Measurements from ENCODE around the gene ANKS3.

The ANKS3 gene, protein sequence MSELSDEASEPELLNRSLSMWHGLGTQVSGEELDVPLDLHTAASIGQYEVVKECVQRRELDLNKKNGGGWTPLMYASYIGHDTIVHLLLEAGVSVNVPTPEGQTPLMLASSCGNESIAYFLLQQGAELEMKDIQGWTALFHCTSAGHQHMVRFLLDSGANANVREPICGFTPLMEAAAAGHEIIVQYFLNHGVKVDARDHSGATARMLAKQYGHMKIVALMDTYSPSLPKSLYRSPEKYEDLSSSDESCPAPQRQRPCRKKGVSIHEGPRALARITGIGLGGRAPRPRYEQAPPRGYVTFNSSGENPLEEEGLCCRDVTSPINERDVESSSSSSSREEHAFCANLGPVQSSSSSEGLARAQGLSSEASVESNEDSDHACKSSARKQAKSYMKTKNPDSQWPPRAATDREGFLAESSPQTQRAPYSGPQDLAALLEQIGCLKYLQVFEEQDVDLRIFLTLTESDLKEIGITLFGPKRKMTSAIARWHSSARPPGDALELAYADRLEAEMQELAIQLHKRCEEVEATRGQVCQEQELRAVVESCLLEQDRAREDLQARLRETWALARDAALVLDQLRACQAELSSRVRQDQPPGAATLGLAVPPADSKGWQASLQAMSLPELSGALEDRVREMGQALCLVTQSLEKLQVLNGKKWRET
- 29.1 to 40.8 (median 30.1) reads per million in 4 experiments for total RNA-seq

DNA sequence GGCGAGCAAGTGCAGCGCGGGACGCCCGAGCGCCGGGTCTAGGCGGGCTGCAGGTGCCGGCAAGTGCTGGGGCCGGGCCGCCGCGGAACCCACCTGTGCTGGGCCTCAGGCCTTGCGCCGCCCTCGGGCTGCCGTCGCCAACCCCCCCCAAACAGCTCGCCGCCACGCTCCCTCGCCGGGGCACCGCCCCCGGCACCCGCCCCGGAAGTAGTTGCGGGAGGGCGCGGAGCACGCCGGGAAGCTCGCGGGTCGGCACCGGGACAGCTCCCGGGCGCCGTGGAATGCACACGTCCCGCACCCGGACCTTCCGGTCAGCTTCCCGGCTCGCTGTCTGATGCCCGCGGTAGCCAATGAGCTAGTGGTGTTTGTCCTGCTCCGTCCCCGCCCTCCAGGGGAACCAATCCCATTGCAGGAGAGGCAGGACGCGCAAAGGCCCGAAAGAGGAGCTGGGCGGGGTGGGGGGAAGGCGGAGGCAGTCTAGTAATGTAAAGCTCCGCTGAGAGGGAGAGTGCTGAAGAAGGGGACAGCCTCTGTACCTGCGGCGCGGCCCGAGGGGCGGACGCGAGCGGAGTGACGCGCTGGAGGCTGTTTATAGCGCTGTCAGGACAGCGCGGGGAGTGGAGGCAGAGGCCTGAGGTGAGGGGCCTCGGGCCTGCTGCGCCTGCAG is at the start of gene ANKS3, which contains the start of gene DNAAF8:
Gene ANKS3 (minus strand): TSS at position 209 of the 667 bp plus-strand sequence. CDS start 4,122 bp downstream, outside the sequence.
Gene DNAAF8 (plus strand): TSS at position 475 of the 667 bp plus-strand sequence. CDS start 1,978 bp downstream, outside the sequence.
- peak; percentile 75 for DNase-seq

DNA sequence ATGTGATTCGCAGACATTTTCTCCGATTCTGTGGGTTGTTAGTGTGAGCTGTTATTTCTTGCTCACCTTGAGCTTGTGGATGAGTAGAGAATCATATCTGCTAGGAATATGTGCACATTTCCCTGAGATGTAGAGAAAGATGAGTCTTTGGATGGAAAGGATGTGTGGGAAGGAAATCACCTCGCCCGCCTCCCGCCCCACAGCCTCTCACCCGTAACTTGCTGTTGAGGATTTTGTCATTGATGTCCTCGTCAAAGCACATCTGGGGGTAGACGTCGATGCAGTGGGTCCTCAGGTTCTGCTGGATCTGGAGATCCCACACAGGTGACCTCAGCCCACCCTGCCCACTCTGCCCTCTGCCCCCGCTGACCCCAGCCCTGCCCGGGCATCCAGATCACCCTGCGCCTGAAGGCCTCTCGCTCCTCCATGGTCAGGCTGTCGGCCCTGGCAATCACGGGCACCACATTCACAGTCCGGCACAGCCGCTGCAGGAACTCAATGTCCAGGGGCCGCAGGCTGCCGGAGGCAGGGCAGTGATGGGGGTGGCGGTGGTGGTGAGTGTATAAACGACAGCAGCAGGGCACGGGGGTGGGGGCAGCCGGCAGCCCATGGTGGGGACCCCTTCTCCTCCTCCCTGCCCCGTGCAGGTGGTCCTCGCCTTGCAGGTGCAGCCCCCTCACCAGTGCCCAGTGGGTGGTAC is 49.3 kb upstream of the ANKS3 start:
- DNase-seq, result no peak

DNA sequence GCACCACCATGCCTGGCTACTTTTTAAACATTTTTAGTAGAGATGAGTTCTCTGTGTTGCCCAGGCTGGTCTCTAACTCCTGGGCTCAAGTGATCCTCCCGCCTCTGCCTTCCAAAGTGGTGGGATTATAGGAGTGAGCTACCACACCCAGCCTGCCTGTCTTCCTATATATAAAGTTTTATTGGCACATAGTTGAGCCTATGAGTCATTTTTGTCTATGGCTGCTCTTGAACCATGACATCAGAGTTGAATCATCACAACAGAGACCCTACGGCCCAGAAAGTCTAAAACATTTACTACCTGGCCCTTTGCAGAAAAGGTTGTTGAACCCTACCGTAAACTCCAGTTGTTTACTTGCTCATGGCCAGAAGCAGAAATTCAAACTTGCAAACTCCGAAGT is 46.2 kb upstream of the ANKS3 start:
- DNase-seq, result no peak

DNA sequence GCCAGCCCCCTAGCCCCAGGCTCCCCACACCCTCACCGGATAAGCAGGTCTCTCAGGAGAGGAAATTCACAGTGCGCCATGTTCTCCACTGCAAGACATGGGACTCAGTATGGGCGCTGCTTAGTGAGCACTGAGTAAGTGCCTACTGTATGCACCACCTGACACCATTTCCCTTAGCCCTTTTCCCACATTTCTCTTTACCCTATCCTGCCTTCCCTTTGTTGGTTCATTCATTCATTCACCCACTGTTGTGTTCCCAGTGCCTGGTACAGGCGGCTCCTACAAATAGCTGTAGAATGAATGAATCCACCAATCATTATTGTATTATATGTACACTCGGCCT is 44.0 kb upstream of the ANKS3 start:
- DNase-seq, result no peak

DNA sequence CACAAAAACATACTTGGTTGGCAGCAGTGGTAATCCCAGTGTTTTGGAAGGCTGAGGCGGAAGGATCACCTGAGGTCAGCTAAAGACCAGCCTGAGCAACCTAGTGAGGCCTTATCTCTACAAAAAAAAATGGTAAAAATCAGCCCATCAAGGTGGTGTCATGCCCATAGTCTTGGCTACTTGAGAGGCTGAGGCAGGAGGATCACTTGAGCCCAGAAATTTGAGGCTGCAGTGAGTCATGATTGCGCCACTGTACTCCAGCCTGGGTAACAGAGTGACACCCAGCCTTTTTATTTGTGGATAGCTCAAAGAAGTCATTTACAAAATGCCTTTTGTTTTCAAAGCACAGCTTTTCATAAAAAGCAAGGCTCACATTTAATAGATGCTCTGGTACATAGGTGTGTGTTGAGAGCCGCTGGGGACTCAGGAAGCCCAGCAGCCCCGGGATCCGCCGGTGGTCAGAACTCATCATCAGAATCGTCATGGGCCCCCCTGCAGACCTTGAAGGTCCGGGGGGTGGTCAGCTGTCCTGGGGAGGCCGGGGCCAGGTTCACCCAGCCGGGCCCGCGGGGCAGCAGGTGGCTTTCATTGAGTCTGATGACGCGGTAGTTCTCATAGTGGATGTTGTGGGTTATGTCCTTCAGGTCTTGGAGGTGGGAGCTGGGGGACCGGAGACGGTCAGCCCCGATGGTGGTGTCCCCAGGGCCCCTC is 43.4 kb upstream of the ANKS3 start:
- no peak for DNase-seq

DNA sequence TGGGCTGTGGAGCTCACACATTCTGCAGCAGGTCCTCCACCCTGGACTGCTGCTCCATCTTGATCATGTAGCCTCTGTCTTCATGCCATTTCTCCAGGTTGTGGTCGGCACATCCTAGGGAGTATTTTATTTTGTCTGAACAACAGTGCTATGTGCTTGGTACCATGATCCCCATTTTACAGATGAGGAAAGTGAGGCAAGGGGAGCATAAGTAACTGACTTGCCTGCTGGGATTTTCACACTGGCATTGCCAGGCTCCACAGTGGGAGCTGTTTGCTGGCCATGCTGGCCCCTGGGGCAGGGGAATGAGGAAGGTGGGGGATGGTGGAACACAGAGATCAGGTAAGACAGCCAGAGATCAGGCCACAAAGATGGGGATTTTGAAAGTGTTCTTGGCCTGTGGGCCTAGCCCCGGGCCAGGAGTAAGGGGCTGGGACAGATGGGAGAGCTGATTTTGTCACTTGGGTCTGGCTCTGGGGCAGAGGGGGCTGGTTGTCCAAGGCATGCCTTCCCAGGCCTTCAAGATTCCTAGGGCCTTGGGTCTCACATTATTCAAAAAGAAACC is 42.2 kb upstream of the ANKS3 start:
- DNase-seq, result no peak

DNA sequence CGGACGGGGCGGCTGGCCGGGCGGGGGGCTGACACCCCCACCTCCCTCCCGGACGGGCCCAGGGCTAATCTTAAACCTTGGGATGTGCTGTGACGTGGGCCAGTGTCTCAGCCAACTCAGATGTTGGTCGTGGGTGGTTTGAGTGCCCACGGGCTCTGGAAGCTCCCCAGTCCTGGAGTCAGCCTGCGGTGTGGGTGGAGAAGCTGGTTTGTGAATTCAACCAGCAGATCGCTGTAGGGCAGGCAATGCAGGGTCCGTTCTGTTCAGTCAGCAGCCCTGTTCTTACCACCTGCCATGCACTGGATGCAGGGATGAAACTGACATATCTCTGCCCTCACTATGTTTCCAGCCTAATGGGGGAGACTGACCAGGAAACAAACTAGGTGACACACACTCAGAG is 40.9 kb upstream of the ANKS3 start:
- no peak for DNase-seq

DNA sequence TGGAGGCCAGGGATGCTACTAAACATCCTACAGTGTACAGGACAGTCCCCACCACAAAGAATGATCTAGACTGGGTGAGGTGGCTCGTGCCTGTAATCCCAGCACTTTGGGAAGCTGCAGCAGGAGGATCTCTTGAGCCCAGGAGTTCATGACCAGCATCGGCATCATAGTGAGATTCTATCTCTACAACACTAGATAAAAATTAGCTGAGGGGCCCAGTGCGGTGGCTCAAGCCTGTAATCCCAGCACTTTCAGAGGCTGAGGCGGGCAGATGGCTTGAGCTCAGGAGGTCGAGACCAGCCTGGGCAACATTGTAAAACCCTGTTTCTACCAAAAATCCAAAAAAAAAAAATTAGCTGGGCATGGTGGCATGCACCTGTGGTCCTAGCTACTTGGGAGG is 38.3 kb upstream of the ANKS3 start:
- no peak for DNase-seq

DNA sequence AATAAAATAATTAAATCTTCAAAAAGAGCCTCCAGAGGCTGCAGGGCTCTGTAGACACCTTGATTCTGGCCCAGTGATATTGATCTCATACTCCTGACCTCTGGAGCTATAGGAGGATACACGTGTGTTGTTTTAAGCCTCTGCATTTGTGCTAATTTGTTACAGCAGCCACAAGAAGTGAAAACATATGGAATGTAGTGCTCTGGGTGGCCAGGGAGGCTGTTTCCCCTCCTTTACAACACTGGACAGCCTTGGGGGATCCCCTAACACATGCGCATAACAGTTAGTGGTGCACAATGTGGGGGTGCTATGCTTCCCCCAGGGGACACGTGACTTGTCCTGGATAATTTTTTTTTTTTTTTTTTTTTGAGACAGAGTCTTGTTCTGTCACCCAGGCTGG is 37.6 kb upstream of the ANKS3 start:
- no peak for DNase-seq

DNA sequence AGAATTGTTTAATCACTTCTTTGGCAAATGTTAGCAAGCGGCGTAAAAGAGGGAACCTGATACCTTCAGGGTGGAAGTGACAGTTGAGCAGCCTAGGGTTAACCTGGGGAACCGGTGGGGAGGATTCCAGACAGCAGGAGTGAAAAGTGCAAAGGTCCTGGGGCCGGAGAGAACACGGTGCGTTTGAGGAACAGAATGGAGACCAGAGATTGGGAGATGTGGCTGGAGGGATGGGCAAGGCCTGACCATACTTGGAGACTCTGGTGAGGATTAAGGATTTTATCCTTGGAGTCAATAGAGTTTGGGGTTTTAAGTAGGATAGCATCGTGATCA is 35.2 kb upstream of the ANKS3 start:
- DNase-seq, result no peak

DNA sequence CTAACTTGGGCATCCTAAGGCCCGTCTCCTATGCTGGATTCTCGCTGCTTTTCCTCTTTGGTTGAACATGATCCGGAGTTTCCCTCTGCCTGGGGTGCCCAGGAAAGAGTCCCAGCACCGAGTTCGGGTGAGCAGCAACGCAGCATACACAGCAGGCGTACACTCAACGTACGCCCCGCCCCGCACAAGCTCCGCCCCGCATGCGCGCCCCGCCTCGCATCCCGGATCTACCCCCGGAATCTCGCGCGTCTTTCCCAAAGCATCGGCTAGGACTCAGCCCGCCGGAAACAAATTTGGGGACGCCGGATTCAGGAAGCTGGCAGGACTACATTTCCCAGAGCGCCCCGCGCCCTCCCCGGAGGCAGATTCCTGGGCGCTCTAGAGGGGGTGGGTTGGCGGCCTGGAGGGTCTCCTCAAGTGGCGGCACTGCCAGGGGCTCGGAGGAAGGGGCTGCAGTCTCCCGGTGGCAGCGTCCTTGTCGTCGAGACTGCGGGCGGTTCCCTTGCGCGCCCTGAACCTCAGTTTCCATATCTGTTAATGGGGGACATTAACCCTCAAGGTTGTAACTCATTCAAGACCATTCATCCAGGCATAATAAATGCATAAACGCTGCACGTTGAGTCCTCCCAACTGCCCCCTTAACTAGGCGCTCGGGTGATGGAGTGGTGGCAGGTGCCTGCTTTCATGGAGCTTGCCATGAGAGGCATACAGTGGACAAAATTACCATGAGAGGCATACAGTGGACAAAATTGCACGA is 34.7 kb upstream of the ANKS3 start:
- peak; percentile 78 for DNase-seq

DNA sequence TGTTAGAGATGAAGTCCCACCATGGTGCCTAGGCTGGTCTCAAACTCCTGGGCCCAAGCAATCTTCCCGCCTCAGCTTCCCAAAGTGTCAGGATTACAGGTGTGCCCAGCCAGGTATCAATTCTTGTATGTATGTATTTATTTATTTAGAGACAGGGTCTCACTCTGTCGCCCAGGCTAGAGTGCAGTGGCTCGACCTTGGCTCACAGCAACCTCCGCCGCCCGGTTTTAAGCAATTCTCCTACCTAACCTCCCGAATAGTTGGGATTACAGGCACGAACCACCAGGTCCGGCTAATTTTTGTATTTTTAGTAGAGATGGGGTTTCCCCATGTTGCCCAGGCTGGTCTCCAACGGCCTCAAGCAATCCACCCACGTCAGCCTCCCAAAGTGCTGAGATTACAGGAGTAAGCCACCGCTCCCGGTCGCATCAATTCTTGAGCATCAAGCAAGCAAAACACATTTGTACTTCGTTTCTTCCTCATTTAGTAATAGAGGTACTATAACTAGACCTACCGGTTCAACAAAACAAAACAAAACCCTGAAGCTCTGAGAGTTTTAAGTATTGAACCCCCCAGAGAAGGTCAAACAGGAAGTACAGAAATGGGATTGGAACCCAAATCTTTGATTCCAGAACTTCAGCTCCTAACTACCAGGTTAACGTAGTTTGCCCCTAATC is 33.9 kb upstream of the ANKS3 start:
- no peak for DNase-seq

DNA sequence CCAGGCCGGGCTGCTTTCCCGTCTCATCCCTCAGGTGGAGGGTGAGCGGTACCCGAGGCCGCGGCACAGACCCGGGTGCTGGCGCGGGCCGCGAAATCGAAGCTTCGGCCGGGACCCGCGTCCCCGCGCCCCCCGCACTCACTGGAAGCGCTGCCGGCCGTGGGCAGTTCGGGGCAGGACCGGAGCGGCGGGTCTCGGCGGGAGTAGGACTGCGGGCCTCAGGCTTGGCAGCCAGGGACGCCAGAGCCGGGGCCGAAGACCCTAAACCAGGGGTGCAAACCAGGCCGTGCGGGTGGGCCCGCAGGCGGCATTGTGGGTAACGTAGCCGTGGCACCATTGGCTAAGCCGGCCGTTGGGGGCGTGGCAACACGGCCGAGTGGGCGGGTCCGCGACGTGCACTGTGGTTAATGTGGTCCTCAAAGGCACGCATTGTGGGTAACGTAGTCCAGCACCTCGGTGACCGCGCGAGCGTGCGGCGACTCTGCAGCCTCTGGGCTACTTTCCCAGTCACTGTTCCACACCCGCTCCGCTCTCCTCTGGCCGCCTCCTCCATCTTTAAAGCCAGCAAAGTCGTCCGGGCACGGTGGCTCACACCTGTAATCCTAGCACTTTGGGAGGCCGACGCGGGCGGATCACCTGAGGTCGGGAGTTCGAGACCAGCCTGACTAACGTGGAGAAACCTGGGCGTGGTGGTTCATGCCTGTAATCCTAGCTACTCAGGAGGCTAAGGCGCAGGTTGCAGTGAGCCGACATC is 33.0 kb upstream of the ANKS3 start, which contains the start of gene ZNF500:
Gene ZNF500 (minus strand): TSS at position 288 of the 754 bp plus-strand sequence. CDS start 1,184 bp downstream, outside the sequence.
- peak; percentile 90 for DNase-seq

DNA sequence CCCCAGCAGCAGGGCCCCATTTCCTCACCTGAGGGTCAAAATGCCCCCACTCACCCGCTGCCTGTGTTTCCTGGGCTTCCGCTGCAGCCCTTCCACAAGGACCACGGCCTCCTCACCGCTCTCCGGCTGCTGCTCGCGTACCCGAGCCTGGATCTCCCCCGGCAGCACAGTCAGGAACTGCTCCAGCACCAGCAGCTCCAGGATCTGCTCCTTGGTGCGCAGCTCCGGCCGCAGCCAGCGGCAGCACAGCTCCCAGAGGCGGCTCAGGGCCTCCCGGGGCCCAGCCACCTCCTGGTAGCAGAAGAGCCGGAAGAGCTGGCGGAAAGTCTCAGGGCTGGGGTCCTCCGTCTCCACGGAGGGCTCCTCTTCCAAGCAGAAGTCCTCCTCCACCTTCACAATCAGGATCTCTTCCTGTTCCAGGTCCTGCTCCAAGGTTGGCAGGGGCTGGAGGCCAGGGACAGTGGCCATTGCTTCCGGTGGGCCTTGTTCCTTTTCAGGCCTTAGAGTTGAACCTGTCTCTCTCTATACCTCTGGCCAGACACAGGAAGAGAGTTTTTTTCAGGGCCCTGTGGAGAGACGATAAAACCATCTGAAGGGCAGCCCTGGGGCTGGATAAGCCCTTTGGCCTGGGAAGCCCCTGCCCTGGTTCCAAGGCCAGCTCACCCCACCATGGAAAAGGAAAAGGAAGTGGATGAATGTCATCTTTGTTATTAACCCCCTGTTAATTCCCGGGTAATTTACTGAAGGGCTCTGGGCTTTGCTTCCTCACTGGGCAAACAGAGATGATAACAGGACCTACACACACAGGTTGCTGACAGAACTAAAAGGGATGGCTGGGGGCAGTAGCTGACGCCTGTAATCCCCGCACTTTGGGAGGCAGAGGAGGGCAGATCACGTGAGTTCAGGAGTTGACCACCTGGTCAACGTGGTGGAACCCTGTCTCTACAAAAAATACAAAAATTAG is 31.7 kb upstream of the ANKS3 start:
- no peak for DNase-seq

DNA sequence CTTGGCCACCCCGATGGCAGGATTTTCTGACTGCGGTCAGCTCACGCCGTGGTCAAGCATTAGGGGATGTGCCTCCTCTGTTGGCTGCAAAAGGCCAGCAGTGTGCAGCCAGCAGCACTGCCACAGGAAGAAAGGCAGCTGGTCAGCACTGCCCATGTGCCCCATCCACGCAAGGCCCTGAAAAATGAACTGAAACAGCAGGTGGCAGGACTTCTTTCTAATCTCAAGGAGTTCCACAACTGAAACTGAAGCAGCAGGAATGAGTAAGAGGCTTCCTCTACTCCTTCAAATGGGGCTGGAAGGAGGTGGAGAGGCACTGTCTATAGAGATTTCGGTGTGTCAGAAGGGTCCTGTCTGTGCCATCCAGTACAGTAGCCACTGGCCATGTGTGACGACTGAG is 29.7 kb upstream of the ANKS3 start:
- no peak for DNase-seq

DNA sequence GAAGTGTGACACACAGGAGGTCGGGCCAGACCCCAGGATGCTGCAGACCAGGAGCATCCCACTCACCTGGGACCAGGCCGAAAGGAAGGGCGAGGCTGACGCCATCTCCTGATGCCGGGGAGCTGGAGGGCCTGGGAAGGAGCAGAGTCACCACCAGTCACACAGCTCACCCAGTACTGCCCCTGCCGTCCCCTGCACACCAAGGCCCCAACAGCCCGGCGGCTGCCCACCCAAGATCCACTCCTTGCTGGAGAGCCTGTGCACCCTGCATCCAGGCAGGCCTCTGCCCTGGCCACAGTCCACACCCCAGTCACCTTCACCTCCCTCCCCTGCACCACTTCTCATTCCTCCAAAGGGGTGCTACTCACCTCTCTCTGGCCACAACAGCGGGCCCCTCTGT is 28.1 kb upstream of the ANKS3 start:
- no peak for DNase-seq

DNA sequence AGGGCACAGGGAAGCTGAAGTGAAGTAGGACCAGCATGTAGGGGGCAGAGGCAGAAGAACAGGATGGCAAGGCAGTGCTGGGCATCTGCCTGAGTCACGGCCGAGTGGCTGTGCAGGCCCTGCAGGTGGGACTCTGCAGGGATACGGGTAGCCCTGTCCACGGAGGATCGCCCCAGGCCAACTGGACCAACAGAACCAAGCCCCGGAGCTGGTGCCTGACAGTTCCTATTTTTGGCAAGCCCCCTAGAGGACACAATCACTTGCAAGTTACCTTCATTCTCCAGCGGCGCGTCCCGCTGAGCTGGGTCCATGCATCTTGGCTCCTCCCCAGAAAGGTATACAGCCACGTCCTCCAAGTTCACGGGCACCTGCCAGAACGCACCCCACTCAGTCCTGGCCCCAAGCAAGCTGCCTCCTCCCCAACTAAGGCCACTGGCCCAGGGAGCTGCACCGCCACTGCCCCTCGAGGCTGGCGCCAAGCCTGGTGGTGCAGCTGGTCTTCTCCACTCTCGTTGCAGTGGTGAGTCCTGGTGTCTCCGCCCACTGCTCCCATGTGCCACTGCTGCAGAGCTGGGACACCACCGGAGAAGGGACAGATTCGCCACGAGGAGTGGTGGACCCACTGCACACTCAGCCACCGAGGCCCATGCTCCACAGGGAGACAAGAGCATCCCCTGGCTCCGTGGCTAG is 26.3 kb upstream of the ANKS3 start:
- no peak for DNase-seq

DNA sequence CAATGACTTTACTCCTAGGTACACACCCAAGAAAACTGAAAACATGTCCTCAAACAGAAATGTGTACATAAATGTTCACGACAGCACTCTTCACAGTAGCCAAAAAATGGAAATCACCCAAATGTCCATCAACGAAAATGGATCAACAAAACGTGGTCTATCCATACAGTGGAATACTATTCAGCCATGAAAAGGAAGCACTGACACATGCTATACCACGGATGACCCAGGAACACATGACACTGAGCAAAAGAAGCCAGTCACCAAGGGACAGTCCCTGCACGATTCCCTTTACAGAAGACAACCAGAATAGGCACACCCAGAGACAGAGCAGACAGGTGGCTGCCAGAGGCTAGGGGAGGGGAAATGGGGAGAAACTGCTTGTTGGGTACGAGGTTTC is 21.6 kb upstream of the ANKS3 start:
- DNase-seq, result no peak

All from effector CD8-positive, alpha-beta T cell (primary cell).